H1 (cell line): ENCODE data around the gene FRS2. TPM values are rescaled to one million over a fixed set of nuclear protein-coding genes. Genes with fewer than 3 reads are reported as not detected.

Experiments
- BCL11A ChIP-seq, 2 experiments: IDR thresholded peaks; one replicate each; pipeline ENCODE4 v1.6.1; 2011; ENCODE audit warnings: low read depth in 2 of 2, low read length in 2 of 2, mild to moderate bottlenecking in 2 of 2
- BRCA1 ChIP-seq: IDR thresholded peaks from 2 replicates; pipeline ENCODE4 v1.6.1; 2012; ENCODE audit warnings: low read depth, low read length, improper control_type of control experiment
- CBX5 ChIP-seq: fragments of 300-800, 300-1000 bp; sonication (generic); IDR thresholded peaks from 2 replicates; pipeline ENCODE4 v1.7.1; 2016; ENCODE audit warnings: antibody characterized with exemption, low read length, low read depth
- CBX8 ChIP-seq: fragments of 300-800, 300-1000 bp; sonication (generic); IDR thresholded peaks from 2 replicates; pipeline ENCODE4 v1.7.1; 2016; ENCODE audit warnings: low read depth, low read length, borderline replicate concordance
- CEBPB ChIP-seq: IDR thresholded peaks from 2 replicates; pipeline ENCODE4 v1.6.1; 2012; ENCODE audit warnings: low read depth, low read length
- CHD2 ChIP-seq: IDR thresholded peaks from 2 replicates; pipeline ENCODE4 v1.6.1; 2012; ENCODE audit warnings: low read length, improper control_type of control experiment
- CTCF ChIP-seq, 3 experiments: IDR thresholded peaks; 1 replicate in 2 of 3; 2 replicates in 1 of 3; pipeline versions ENCODE4 v1.5.1 to v1.6.1; 2011; ENCODE audit warnings: low read length in 3 of 3, mild to moderate bottlenecking in 3 of 3, inconsistent platforms in 2 of 3, low read depth in 1 of 3, moderate library complexity in 1 of 3; ENCODE audit not compliant: insufficient read depth in 1 of 3; ENCODE audit errors: control extremely low read depth in 1 of 3
- EZH2 ChIP-seq: fragments of 200-600 bp; sonication (generic); IDR thresholded peaks from 2 replicates; pipeline ENCODE4 v1.7.1; 2012; ENCODE audit warnings: low read depth, mild to moderate bottlenecking, moderate library complexity, low read length, inconsistent platforms; ENCODE audit not compliant: severe bottlenecking
- GABPA ChIP-seq: IDR thresholded peaks from 2 replicates; pipeline ENCODE4 v1.6.1; 2011; ENCODE audit warnings: mild to moderate bottlenecking, low read length, moderate library complexity, borderline replicate concordance; ENCODE audit not compliant: insufficient read depth
- GTF2F1 ChIP-seq: IDR thresholded peaks from 2 replicates; pipeline ENCODE4 v1.6.1; 2012; ENCODE audit warnings: low read depth, low read length, improper control_type of control experiment, borderline replicate concordance
- NANOG ChIP-seq: IDR thresholded peaks from 2 replicates; pipeline ENCODE4 v1.6.1; 2011; ENCODE audit warnings: low read length, low read depth, mild to moderate bottlenecking, inconsistent platforms; ENCODE audit not compliant: insufficient read depth, poor library complexity, severe bottlenecking
- POLR2AphosphoS5 ChIP-seq: IDR thresholded peaks from 2 replicates; pipeline ENCODE4 v1.6.1; 2011; ENCODE audit warnings: low read depth, low read length
- POU5F1 ChIP-seq: IDR thresholded peaks from 2 replicates; pipeline ENCODE4 v1.6.1; 2011; ENCODE audit warnings: low read depth, mild to moderate bottlenecking, low read length, moderate library complexity
- RNF2 ChIP-seq: fragments of 200-900, 300-1000 bp; sonication (generic); IDR thresholded peaks from 2 replicates; pipeline ENCODE4 v1.7.1; 2016; ENCODE audit warnings: borderline replicate concordance, low read depth, mild to moderate bottlenecking, antibody characterized with exemption, low read length; ENCODE audit not compliant: poor library complexity, severe bottlenecking; ENCODE audit errors: missing control alignments
- SIX5 ChIP-seq: IDR thresholded peaks from 2 replicates; pipeline ENCODE4 v1.6.1; 2011; ENCODE audit warnings: mild to moderate bottlenecking, low read depth, low read length
- TAF7 ChIP-seq: optimal IDR thresholded peaks from 2 replicates; pipeline ENCODE3; 2011; ENCODE audit warnings: low read depth, mild to moderate bottlenecking, inconsistent platforms, low read length, moderate library complexity, borderline replicate concordance
- TCF12 ChIP-seq: IDR thresholded peaks from 2 replicates; pipeline ENCODE4 v1.6.1; 2011; ENCODE audit warnings: low read depth, mild to moderate bottlenecking, low read length
- polyA plus RNA-seq, 7 experiments: library from polyadenylated mRNA; depleted of rRNA in 3 of 7; stranded (reverse) in 5 of 7; unstranded in 2 of 7; fragments of >200 nt in 5 of 7; fragments of 200-250 nt in 2 of 7; gene quantifications; 1 replicate in 5 of 7; 2 replicates in 1 of 7; 4 replicates in 1 of 7; pipeline versions ENCODE4 v1.2.1 to v1.2.3, GENCODE V29; 2011 to 2013; ENCODE audit warnings: missing spikeins in 2 of 7, mixed read lengths in 2 of 7
- total RNA-seq: library from RNA; stranded (reverse); fragmentation: NEBNext Ultra II Directional; extraction: Animal tissue kit (Norgen Biotek cat#: 25700); gene quantifications from 2 replicates; pipeline ENCODE4 v1.2.1, GENCODE V29; 2021
- TF ChIP-seq, protein P1 (sequence below): IDR thresholded peaks from 2 replicates; pipeline ENCODE4 v1.6.1; 2012; ENCODE audit warnings: inconsistent platforms
- TF ChIP-seq, protein P2 (sequence below): IDR thresholded peaks from 2 replicates; pipeline ENCODE4 v1.6.1; 2011; ENCODE audit warnings: low read depth, mild to moderate bottlenecking, low read length; ENCODE audit not compliant: insufficient read depth

The FRS2 gene
- total and polyA plus RNA-seq, 2 of the 8 experiments (the other 6 are each of a cell fraction or from before 2014, with no cell fraction given), result 10.3 to 35.8 TPM

DNA sequence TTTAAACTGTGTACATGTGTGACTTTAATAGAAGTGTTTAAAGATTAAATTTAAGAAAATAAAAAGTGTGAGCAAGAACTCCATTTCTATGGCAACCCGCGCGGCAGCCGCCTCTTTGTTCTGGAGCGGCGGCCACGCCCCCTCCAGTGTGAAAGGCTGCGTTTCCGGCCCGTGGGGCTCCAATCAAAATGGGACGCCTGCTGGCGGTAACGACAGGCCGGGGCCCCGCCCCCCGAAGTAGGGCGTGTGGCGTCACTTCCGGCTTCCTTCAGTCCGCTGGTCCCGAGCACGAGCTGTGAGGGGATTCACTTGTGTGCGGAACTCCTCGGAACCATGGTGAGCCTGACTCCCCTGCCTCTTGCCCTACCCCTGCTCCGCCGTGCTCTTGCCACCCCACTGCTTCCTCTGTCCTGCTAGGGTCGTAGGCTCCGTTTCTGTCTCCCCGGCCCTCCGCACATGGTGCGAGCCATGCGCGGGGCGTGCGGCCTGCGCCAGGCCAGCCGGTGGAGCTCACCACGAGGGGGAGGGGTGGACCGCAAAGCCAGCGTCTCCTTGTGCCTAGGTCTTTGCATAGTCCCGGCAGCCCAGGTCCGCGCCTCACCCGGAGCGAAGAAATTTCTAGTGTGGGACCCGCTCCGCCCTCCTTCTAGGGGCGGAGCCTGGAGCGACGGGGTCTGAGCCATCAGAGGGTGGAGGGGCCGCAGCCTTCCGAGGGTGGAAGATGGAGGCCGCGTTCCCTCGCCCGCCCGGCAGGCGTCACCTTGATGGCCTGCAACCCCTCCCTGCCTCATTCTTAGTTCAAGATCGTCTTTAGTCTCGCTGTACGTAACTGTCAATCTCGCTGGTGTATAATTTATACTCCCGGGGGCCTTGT lies 115.2 kb downstream of the FRS2 start, which contains the start of gene CCT2 (continued):
- peak; percentile 17 to 58 (median 48); a peak in 2 of 4 replicates for TF ChIP-seq CTCF (IDR thresholded peaks at IDR 0.05; ENCODE audit: control extremely low read depth in 1 of 3, insufficient read depth in 1 of 3, low read depth in 1 of 3, low read length in 3 of 3)
- TF ChIP-seq CEBPB, result no peak
- TF ChIP-seq CBX5, result no peak
- TF ChIP-seq CHD2, result no peak; the same call in 1 of the 2 replicates
- TF ChIP-seq TCF12, result no peak
- TF ChIP-seq, protein P1, sequence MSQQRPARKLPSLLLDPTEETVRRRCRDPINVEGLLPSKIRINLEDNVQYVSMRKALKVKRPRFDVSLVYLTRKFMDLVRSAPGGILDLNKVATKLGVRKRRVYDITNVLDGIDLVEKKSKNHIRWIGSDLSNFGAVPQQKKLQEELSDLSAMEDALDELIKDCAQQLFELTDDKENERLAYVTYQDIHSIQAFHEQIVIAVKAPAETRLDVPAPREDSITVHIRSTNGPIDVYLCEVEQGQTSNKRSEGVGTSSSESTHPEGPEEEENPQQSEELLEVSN, result 0 out of 2 replicates have a peak, but pooled peaks have one; percentile 19
- TF ChIP-seq CBX8, result no peak
- TF ChIP-seq, protein P2, sequence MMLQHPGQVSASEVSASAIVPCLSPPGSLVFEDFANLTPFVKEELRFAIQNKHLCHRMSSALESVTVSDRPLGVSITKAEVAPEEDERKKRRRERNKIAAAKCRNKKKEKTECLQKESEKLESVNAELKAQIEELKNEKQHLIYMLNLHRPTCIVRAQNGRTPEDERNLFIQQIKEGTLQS, result no peak
- no peak for TF ChIP-seq SIX5
- no peak for TF ChIP-seq EZH2
- peak; percentile 99 for TF ChIP-seq POLR2AphosphoS5
- no peak for TF ChIP-seq BRCA1
- no peak for TF ChIP-seq POU5F1
- peak; percentile 87 for TF ChIP-seq TAF7
- TF ChIP-seq NANOG, result peak; percentile 43
- no peak for TF ChIP-seq GTF2F1
- TF ChIP-seq RNF2, result no peak
- TF ChIP-seq GABPA, result peak; percentile 79; the same call in 1 of the 2 replicates
- no peak for TF ChIP-seq BCL11A (IDR thresholded peaks at IDR 0.05; ENCODE audit: low read depth in 2 of 2, low read length in 2 of 2)
